Ascending aorta (tissue), 2 donors: ENCODE data around the gene PLEKHA5. TPM values are rescaled to one million over a fixed set of nuclear protein-coding genes. Genes with fewer than 3 reads are reported as not detected.
A peak's percentile ranks its signal among the peaks of the same experiment; 100 is the strongest.

Experiments
- DNase-seq, 2 donors: peaks; one replicate each; pipeline ENCODE4 v3.0.0-alpha.2; 2019; ENCODE audit warnings: low spot score in 2 of 2
- H3K27ac ChIP-seq, 2 donors: fragments of 200-600 bp; sonication (generic); one replicate each; pipeline ENCODE4 v1.5.1; 2016 to 2017; ENCODE audit warnings: mild to moderate bottlenecking in 1 of 2
- H3K27me3 ChIP-seq: fragments of 200-600 bp; sonication (generic); one replicate; pipeline ENCODE4 v1.5.1; 2017
- H3K36me3 ChIP-seq, 2 donors: fragments of 200-600 bp; sonication (generic); one replicate each; pipeline ENCODE4 v1.5.1; 2016
- H3K4me1 ChIP-seq, 2 donors: fragments of 200-600 bp; sonication (generic); one replicate each; pipeline ENCODE4 v1.5.1; 2016 to 2017; ENCODE audit warnings: mild to moderate bottlenecking in 1 of 2
- H3K4me3 ChIP-seq, 2 donors: fragments of 200-600 bp; sonication (generic); one replicate each; pipeline ENCODE4 v1.5.1; 2016 to 2017; ENCODE audit warnings: mild to moderate bottlenecking in 1 of 2
- H3K9me3 ChIP-seq, 2 donors: fragments of 200-600 bp; sonication (generic); one replicate each; pipeline ENCODE4 v1.5.1; 2016
- intact Hi-C: fragments of 100-400 bp; cut with DNase I; formaldehyde crosslinking; loops from one replicate; pipeline ENCODE4 v1.15.1; 2023
- total RNA-seq: library from RNA; depleted of rRNA; stranded (reverse); fragments of >200 nt; gene quantifications from one replicate; pipeline ENCODE4 v1.1.0, GENCODE V29; 2016
- TF ChIP-seq, protein P1 (sequence below), 3 experiments: fragments of 200-600 bp in 2 of 3; fragments of 450-650 bp in 1 of 3; sonication (generic) in 2 of 3; IDR thresholded peaks; one replicate each; pipeline ENCODE4 v1.5.1; 2016 to 2019; ENCODE audit warnings: antibody characterized with exemption in 3 of 3, mild to moderate bottlenecking in 1 of 3, moderate library complexity in 1 of 3

Gene PLEKHA5
- total RNA-seq, 1 donor from 2014 or later: 11.8 TPM

DNA sequence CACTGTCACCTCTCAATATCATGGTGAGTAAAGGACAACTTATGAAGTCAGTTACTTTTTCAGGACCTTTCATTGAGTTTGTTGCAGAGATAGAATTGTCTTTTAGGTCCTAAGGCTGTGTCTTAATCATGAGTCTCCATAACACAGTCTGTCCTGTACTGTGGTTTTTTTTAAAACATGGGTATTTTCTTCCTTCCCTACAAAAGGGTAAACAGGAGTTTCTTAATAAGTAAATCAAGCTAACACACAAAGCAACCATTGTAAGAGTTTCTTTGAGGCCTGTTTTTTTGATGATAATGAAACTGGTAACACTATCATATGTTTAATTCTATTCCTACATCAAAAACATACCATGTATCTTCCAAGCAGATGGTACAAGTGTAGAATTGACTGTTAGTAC is 101.4 kb downstream of the PLEKHA5 start:
- Histone ChIP-seq H3K9me3 (no peaks in the 10 kb centered on the region), H3K27ac (no peak overlapping the region), H3K27me3 (no peaks in the 10 kb centered on the region), H3K4me1 (peaks cover 4 to 25% of the 10 kb centered on the region in 2 donors), H3K4me3 (no peak overlapping the region), H3K36me3 (no peaks in the 10 kb centered on the region)
- intact Hi-C loops: no loop called here
- DNase-seq: no peak
- TF ChIP-seq, protein P1, sequence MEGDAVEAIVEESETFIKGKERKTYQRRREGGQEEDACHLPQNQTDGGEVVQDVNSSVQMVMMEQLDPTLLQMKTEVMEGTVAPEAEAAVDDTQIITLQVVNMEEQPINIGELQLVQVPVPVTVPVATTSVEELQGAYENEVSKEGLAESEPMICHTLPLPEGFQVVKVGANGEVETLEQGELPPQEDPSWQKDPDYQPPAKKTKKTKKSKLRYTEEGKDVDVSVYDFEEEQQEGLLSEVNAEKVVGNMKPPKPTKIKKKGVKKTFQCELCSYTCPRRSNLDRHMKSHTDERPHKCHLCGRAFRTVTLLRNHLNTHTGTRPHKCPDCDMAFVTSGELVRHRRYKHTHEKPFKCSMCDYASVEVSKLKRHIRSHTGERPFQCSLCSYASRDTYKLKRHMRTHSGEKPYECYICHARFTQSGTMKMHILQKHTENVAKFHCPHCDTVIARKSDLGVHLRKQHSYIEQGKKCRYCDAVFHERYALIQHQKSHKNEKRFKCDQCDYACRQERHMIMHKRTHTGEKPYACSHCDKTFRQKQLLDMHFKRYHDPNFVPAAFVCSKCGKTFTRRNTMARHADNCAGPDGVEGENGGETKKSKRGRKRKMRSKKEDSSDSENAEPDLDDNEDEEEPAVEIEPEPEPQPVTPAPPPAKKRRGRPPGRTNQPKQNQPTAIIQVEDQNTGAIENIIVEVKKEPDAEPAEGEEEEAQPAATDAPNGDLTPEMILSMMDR (IDR thresholded peaks at IDR 0.05): no peak

GRCh38 chr12:19234171-19234704 is 104.7 kb downstream of the PLEKHA5 start:
- Histone ChIP-seq H3K4me1 (peaks cover 4 to 36% of the 10 kb centered on the region in 2 donors), H3K36me3 (no peaks in the 10 kb centered on the region), H3K27me3 (no peaks in the 10 kb centered on the region), H3K9me3 (no peaks in the 10 kb centered on the region), H3K27ac (peak overlapping the region; percentile 71 to 74), H3K4me3 (no peak overlapping the region)
- TF ChIP-seq, protein P1 (IDR thresholded peaks at IDR 0.05): no peak
- no peak for DNase-seq
- intact Hi-C loops: no loop called here

DNA sequence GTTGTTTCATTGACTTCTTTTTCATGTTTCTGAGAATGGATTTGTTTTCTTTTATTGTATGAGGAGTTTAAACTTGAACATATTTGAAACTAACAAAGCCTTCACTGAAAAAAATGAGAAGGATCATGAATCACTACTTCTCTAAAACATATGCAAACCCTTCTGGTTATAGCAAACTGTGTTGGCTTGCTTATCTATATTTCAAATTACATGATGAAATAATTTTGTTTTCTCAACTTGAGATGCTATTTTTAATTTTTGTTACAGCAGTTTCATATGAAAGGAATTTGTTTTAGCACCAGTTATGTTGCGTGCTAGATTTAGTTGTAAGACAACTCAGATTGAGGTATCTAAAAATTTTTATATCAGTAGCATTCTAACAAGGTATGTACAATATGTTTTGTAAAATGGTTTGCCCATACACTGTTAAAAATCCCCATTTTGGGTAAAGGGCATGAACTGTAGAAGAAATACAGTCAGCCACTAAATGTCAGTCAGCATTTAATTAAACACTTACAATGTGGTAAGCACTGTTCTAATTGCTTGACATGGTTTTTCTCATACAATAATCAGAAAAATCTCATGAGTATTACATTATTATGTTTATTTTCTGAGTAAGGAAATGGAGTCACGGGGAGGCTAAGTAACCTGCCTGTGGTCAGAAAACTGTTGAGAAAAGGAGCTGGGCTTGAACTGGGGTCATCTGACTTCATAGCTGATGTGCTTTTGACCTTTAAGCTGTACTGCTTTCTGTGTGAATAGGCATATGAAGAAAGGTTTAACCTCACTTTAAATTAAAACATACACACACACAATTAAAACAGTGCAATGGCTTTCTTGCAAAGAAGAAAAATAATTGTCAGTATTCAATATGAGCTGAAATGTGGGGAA is 105.7 kb downstream of the PLEKHA5 start:
- Histone ChIP-seq H3K4me1 (peaks cover 4 to 41% of the 10 kb centered on the region in 2 donors), H3K9me3 (no peaks in the 10 kb centered on the region), H3K4me3 (peak overlapping the region in 1 of 2 donors; percentile 15), H3K27me3 (no peaks in the 10 kb centered on the region), H3K27ac (peak overlapping the region; percentile 71 to 74), H3K36me3 (no peaks in the 10 kb centered on the region)
- no peak for DNase-seq
- TF ChIP-seq, protein P1 (IDR thresholded peaks at IDR 0.05): no peak
- intact Hi-C loops: no loop called here

DNA sequence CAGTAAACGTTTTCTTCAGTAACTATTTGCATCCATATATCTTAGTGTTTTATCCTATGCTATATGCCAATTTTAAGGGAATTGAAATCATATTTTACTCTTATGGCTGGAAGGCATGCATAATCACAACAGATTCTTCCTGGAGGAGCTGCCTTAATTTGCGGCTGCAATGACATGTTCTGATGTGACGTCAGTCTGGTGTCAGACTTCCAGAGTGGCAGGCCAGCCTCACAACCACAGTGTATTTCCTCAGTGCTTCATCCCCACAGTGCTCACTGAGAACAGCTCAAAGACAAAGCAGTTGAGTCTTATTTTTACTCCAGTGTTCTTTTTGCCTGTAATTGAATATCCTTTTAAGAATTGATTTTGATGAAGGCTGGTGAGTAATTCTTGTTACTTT is 107.1 kb downstream of the PLEKHA5 start:
- intact Hi-C loops: no loop called here
- H3K9me3 ChIP-seq: no peaks in the 10 kb centered on the region
- no peaks in the 10 kb centered on the region for H3K36me3 ChIP-seq
- peaks cover 4 to 48% of the 10 kb centered on the region in 2 donors for H3K4me1 ChIP-seq
- peak overlapping the region; percentile 53 to 74 for H3K27ac ChIP-seq
- peak in 1 of 2 donors; percentile 68 for DNase-seq
- H3K4me3 ChIP-seq: no peak overlapping the region
- TF ChIP-seq, protein P1 (IDR thresholded peaks at IDR 0.05): no peak
- H3K27me3 ChIP-seq: no peaks in the 10 kb centered on the region

GRCh38 chr12:19238540-19238939 is 109.0 kb downstream of the PLEKHA5 start:
- Histone ChIP-seq H3K4me3 (no peak overlapping the region), H3K4me1 (peaks cover 4 to 57% of the 10 kb centered on the region in 2 donors), H3K27ac (peak overlapping the region in 1 of 2 donors; percentile 54), H3K36me3 (no peaks in the 10 kb centered on the region), H3K9me3 (no peaks in the 10 kb centered on the region), H3K27me3 (no peaks in the 10 kb centered on the region)
- intact Hi-C loops: no loop called here
- TF ChIP-seq, protein P1 (IDR thresholded peaks at IDR 0.05): no peak
- DNase-seq: no peak
